NCI-H187 treated with DMSO at 0.1 percent for 48 hours (cell line): ENCODE results near the gene CHKB.

Experiments used
- DNase-seq: peaks from one replicate; lab custom pipeline; 2025; lab: John Stamatoyannopoulos, UW

CHKB gene

GRCh38 chr22:50599816-50600455, 17.3 kb upstream of the CHKB start:
- DNase-seq = no peak

GRCh38 chr22:50597097-50597496, 14.4 kb upstream of the CHKB start:
- no peak for DNase-seq

- DNase-seq = no peak
These were observed 12.5 kb upstream of the CHKB start for GRCh38 chr22:50595189-50595588.

GRCh38 chr22:50587407-50587806, 4.8 kb upstream of the CHKB start:
- DNase-seq = no peak

- DNase-seq = no peak
These were observed 3.8 kb upstream of the CHKB start for GRCh38 chr22:50586416-50586815.

GRCh38 chr22:50585781-50586180, 3.1 kb upstream of the CHKB start:
- no peak for DNase-seq

- DNase-seq = no peak
These were observed 2.6 kb upstream of the CHKB start for GRCh38 chr22:50585238-50585637.

GRCh38 chr22:50584106-50585096, 1.8 kb upstream of the CHKB start:
- DNase-seq = no peak

- DNase-seq = no peak
These were observed 729 bp upstream of the CHKB start for GRCh38 chr22:50583294-50583861.

- no peak for DNase-seq
These were observed 628 bp downstream of the CHKB start for GRCh38 chr22:50581950-50582492.

GRCh38 chr22:50581031-50581949, 1.4 kb downstream of the CHKB start:
- DNase-seq = no peak

- no peak for DNase-seq
These were observed 2.9 kb downstream of the CHKB start for GRCh38 chr22:50579752-50580151.

GRCh38 chr22:50578776-50579310, 3.8 kb downstream of the CHKB start:
- DNase-seq = no peak

GRCh38 chr22:50577987-50578775, 4.5 kb downstream of the CHKB start, which contains the start of gene CPT1B:
CPT1B (minus strand) TSS chr22:50578427; CDS start chr22:50577915, 512 bp downstream.
- DNase-seq = no peak

GRCh38 chr22:50577697-50577986, 5.0 kb downstream of the CHKB start:
- DNase-seq = no peak

- no peak for DNase-seq
These were observed 5.6 kb downstream of the CHKB start for GRCh38 chr22:50576806-50577696.

- DNase-seq = no peak
These were observed 6.6 kb downstream of the CHKB start for GRCh38 chr22:50576070-50576469.

GRCh38 chr22:50575426-50575941, 7.2 kb downstream of the CHKB start:
- no peak for DNase-seq

- DNase-seq = no peak
These were observed 8.3 kb downstream of the CHKB start for GRCh38 chr22:50574383-50574755.
